CD8-positive, alpha-beta memory T cell (primary cell): ENCODE measurements around the gene PNLIPRP2. TPM values are rescaled to one million over a fixed set of nuclear protein-coding genes. Genes with fewer than 3 reads are reported as not detected.

ENCODE experiments used
- CTCF ChIA-PET: fragments of 350-600 bp; sonication (Branson Sonifier 250); formaldehyde crosslinking; loops from one replicate; lab custom pipeline; 2021; ENCODE audit warnings: antibody characterized with exemption; lab: Charles Lee
- POLR2A ChIA-PET: fragments of 350-600 bp; sonication (Branson Sonifier 250); formaldehyde crosslinking; loops from one replicate; lab custom pipeline; 2021; ENCODE audit warnings: antibody characterized with exemption; lab: Charles Lee
- DNase-seq, 5 donors: peaks; one replicate each; pipeline versions ENCODE4 v3.0.0 to v3.0.0-alpha.2; 2020 to 2022; ENCODE audit warnings: mixed read lengths in 1 of 5
- H3K27ac ChIP-seq: one replicate; pipeline ENCODE4 v1.7.0; 2013; ENCODE audit warnings: low read depth, mild to moderate bottlenecking, low read length, moderate library complexity
- H3K27me3 ChIP-seq: 2 replicates; pipeline ENCODE4 v1.7.0; 2013; ENCODE audit warnings: low read length, mild to moderate bottlenecking; ENCODE audit not compliant: insufficient read depth, poor library complexity, severe bottlenecking
- H3K36me3 ChIP-seq: 2 replicates; pipeline ENCODE4 v1.7.0; 2013; ENCODE audit warnings: mild to moderate bottlenecking, low read length, moderate library complexity; ENCODE audit not compliant: insufficient read depth
- H3K4me1 ChIP-seq: 2 replicates; pipeline ENCODE4 v1.7.0; 2013; ENCODE audit warnings: mild to moderate bottlenecking, low read length, moderate library complexity; ENCODE audit not compliant: insufficient read depth
- H3K4me3 ChIP-seq: 2 replicates; pipeline ENCODE4 v1.7.0; 2013; ENCODE audit warnings: mild to moderate bottlenecking, low read length
- H3K9me3 ChIP-seq: 2 replicates; pipeline ENCODE4 v1.7.0; 2013; ENCODE audit warnings: mild to moderate bottlenecking, low read length
- H3K27ac Mint-ChIP-seq, 8 donors: one replicate each; pipeline ENCODE4 v1.8.0; 2020 to 2021; ENCODE audit warnings: mixed read lengths in 8 of 8, mild to moderate bottlenecking in 6 of 8, inconsistent platforms in 3 of 8, moderate library complexity in 3 of 8
- H3K27me3 Mint-ChIP-seq, 2 donors: one replicate each; pipeline ENCODE4 v1.8.0; 2020 to 2021; ENCODE audit warnings: mixed read lengths in 2 of 2, mild to moderate bottlenecking in 1 of 2, moderate library complexity in 1 of 2
- H3K36me3 Mint-ChIP-seq, 3 donors: one replicate each; pipeline ENCODE4 v1.8.0; 2020 to 2021; ENCODE audit warnings: mixed read lengths in 3 of 3, inconsistent platforms in 1 of 3, mild to moderate bottlenecking in 1 of 3
- H3K4me1 Mint-ChIP-seq, 3 donors: one replicate each; pipeline ENCODE4 v1.8.0; 2020 to 2021; ENCODE audit warnings: mixed read lengths in 3 of 3, inconsistent platforms in 1 of 3, mild to moderate bottlenecking in 1 of 3
- H3K4me3 Mint-ChIP-seq, 7 donors: one replicate each; pipeline ENCODE4 v1.8.0; 2020 to 2021; ENCODE audit warnings: mixed read lengths in 7 of 7, mild to moderate bottlenecking in 6 of 7, moderate library complexity in 4 of 7, inconsistent platforms in 2 of 7
- H3K9me3 Mint-ChIP-seq, 5 donors: one replicate each; pipeline ENCODE4 v1.8.0; 2020 to 2022; ENCODE audit warnings: mixed read lengths in 5 of 5, mild to moderate bottlenecking in 3 of 5, moderate library complexity in 2 of 5, inconsistent platforms in 1 of 5
- polyA plus RNA-seq: library from polyadenylated mRNA; unstranded; fragments of 300-500 nt; fragmentation: Illumina TruSeq; gene quantifications from one replicate; pipeline ENCODE4 v1.2.3, GENCODE V29; 2021
- total RNA-seq, 2 experiments: library from RNA; stranded (reverse); gene quantifications; one replicate each; pipeline ENCODE4 v1.2.3, GENCODE V29; 2021

Gene PNLIPRP2
- total and polyA plus RNA-seq, 3 experiments from 2014 or later, result not detected

DNA sequence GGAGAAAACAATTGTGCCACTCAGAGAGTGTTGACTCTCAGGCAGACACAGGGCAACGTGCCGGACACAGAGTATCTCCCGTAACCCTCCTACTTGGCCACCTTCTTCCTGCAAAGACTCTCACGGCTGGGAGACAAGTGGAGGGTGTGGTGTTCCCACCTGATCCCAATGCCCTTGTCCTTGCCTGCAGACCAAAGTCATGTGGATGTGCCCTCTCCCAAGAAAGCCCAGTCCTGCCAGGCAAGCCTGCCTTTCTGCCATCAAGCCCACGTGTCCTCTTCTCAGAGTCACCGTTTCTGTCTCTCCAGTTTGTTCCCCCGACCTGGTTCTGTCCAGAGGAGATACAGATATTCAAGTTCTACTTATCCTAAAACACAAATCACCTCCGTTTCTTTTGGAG, 723 bp downstream of the PNLIPRP2 start:
- peaks cover 4 to 12% of the 10 kb centered on the region in 2 donors for H3K27me3 Mint-ChIP-seq
- no peaks in the 10 kb centered on the region for H3K36me3 ChIP-seq
- no peak overlapping the region for H3K27ac Mint-ChIP-seq
- CTCF ChIA-PET, result no interaction called here
- no peaks in the 10 kb centered on the region for H3K4me1 Mint-ChIP-seq
- no peaks in the 10 kb centered on the region for H3K9me3 ChIP-seq
- POLR2A ChIA-PET, result no interaction called here
- no peaks in the 10 kb centered on the region for H3K4me1 ChIP-seq
- H3K9me3 Mint-ChIP-seq, result peaks cover 0 to 4% (median 0%) of the 10 kb centered on the region in 5 donors
- no peak overlapping the region for H3K4me3 Mint-ChIP-seq
- H3K27me3 ChIP-seq, result no peaks in the 10 kb centered on the region
- no peak overlapping the region for H3K4me3 ChIP-seq
- no peak overlapping the region for H3K27ac ChIP-seq
- DNase-seq, result no peak
- no peaks in the 10 kb centered on the region for H3K36me3 Mint-ChIP-seq

DNA sequence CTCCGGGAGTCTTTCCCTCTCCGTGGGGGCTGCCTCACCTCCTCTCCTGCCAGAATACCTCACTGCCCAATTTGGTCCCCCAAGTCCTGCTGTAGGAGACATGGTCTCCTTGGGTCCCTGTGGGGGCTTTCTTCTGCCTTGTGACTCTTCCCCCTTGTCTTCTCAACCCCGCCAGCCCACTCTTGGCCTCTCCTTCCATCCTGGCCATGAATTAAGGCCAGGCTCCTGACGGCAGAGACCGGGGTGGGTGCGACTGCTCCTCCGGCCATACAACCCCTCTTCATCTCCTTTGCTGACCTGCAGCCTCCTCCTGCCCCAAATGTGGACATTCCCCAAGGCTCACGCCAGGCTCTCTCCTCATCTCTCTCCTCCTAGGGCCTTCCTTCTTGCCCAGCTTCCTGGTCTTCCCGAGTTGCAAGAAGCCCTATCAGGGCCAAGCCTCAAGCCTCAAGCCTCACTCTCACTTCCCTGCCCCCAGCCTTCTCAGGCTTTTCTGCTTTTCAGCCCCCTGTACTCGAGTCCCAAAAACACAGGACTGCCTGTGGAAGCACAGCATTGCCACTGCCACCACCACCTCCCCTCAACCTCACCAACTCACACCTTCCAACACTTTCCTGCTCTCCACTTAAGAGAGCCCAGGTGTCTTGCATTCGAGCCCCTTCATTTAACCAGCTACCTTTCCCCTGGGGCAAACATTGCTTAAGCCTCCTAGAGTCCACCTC, 1.3 kb downstream of the PNLIPRP2 start:
- Histone ChIP-seq H3K4me1 (no peaks in the 10 kb centered on the region), H3K36me3 (no peaks in the 10 kb centered on the region), H3K27ac (no peak overlapping the region), H3K9me3 (no peaks in the 10 kb centered on the region), H3K27me3 (no peaks in the 10 kb centered on the region), H3K4me3 (no peak overlapping the region)
- DNase-seq, result no peak
- H3K27me3 Mint-ChIP-seq, result peaks cover 4 to 16% of the 10 kb centered on the region in 2 donors
- no peak overlapping the region for H3K4me3 Mint-ChIP-seq
- H3K9me3 Mint-ChIP-seq, result peaks cover 0 to 4% (median 0%) of the 10 kb centered on the region in 5 donors
- no peaks in the 10 kb centered on the region for H3K36me3 Mint-ChIP-seq
- H3K4me1 Mint-ChIP-seq, result no peaks in the 10 kb centered on the region
- ChIA-PET CTCF (no interaction called here), POLR2A (no interaction called here)
- no peak overlapping the region for H3K27ac Mint-ChIP-seq

DNA sequence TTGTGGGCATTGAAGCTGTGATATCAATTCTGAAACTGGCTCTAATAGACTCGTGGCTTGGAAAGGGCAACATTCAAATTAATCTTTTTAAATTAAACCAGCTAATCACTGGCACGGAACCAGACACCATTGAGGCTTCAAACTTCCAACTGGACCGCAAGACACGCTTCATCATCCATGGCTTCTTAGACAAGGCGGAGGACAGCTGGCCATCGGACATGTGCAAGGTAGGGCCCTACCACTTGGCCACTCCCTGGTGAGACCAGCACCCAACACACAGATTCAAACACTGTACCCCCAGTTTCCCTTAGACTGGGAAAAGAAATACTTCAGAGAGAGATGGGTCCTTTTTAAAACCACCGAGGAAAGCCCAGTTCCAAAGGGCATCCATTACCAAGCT, 5.1 kb downstream of the PNLIPRP2 start:
- H3K4me3 Mint-ChIP-seq, result no peak overlapping the region
- peaks cover 0 to 2% (median 0%) of the 10 kb centered on the region in 5 donors for H3K9me3 Mint-ChIP-seq
- Histone ChIP-seq H3K27me3 (no peaks in the 10 kb centered on the region), H3K9me3 (no peaks in the 10 kb centered on the region), H3K4me1 (no peaks in the 10 kb centered on the region), H3K27ac (no peak overlapping the region), H3K4me3 (no peak overlapping the region), H3K36me3 (no peaks in the 10 kb centered on the region)
- POLR2A ChIA-PET, result no interaction called here
- H3K4me1 Mint-ChIP-seq, result no peaks in the 10 kb centered on the region
- peaks cover 4 to 16% of the 10 kb centered on the region in 2 donors for H3K27me3 Mint-ChIP-seq
- H3K36me3 Mint-ChIP-seq, result no peaks in the 10 kb centered on the region
- no peak overlapping the region for H3K27ac Mint-ChIP-seq
- no peak for DNase-seq
- CTCF ChIA-PET, result no interaction called here

DNA sequence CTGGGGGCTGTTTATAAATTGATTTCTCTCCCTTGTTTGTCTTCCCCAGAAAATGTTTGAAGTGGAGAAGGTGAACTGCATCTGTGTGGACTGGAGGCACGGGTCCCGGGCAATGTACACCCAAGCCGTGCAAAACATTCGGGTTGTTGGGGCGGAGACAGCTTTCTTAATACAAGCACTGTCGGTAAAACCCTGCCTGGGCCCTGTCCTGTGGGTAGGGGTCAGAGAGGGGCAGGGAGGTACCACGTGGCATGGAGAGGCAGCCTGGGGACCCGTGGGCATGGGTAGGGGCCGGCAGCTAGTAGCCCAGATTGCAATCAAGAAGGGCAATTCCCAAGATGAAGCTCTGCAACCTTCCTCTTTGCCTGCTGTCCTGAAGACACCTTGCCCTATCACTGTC, 6.1 kb downstream of the PNLIPRP2 start:
- H3K36me3 ChIP-seq, result no peaks in the 10 kb centered on the region
- no peak overlapping the region for H3K4me3 ChIP-seq
- H3K9me3 Mint-ChIP-seq, result peaks cover 0 to 2% (median 0%) of the 10 kb centered on the region in 5 donors
- no peak overlapping the region for H3K27ac ChIP-seq
- no peaks in the 10 kb centered on the region for H3K36me3 Mint-ChIP-seq
- no peaks in the 10 kb centered on the region for H3K9me3 ChIP-seq
- H3K4me1 Mint-ChIP-seq, result no peaks in the 10 kb centered on the region
- CTCF ChIA-PET, result no interaction called here
- peaks cover 3 to 16% of the 10 kb centered on the region in 2 donors for H3K27me3 Mint-ChIP-seq
- DNase-seq, result no peak
- no peak overlapping the region for H3K4me3 Mint-ChIP-seq
- H3K4me1 ChIP-seq, result no peaks in the 10 kb centered on the region
- POLR2A ChIA-PET, result no interaction called here
- H3K27me3 ChIP-seq, result no peaks in the 10 kb centered on the region
- H3K27ac Mint-ChIP-seq, result no peak overlapping the region

DNA sequence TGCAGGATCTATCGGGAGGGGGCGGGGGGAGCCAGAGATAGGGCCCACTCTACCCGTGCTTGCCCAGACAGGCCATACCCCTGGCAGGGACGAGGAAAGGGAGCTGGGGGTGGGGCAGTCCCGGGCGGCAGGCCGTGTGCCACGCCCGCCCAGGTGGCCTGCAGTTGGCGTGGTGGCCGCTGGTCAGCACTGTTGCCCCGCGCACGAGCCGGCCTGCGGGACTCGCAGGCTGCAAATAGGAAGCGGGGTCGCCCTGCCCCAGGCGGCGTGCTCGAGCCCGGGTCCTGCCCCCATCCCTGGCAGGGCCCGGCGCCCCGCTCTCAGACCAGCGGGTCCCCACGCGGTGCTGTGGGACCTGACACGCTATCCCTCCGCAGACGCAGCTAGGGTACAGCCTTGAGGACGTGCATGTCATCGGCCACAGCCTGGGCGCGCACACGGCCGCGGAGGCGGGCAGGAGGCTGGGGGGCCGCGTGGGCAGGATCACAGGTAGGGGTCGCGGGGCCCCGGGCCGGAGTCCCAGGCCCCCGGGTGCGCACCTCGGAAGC, 6.7 kb downstream of the PNLIPRP2 start:
- H3K36me3 Mint-ChIP-seq, result no peaks in the 10 kb centered on the region
- Histone ChIP-seq H3K27ac (no peak overlapping the region), H3K4me3 (no peak overlapping the region), H3K27me3 (no peaks in the 10 kb centered on the region), H3K9me3 (no peaks in the 10 kb centered on the region), H3K4me1 (no peaks in the 10 kb centered on the region), H3K36me3 (no peaks in the 10 kb centered on the region)
- no peaks in the 10 kb centered on the region for H3K4me1 Mint-ChIP-seq
- no peak overlapping the region for H3K27ac Mint-ChIP-seq
- H3K27me3 Mint-ChIP-seq, result peaks cover 1 to 14% of the 10 kb centered on the region in 2 donors
- no peak for DNase-seq
- H3K9me3 Mint-ChIP-seq, result peaks cover 0 to under 1% (median 0%) of the 10 kb centered on the region in 5 donors
- ChIA-PET POLR2A (no interaction called here), CTCF (no interaction called here)
- no peak overlapping the region for H3K4me3 Mint-ChIP-seq

DNA sequence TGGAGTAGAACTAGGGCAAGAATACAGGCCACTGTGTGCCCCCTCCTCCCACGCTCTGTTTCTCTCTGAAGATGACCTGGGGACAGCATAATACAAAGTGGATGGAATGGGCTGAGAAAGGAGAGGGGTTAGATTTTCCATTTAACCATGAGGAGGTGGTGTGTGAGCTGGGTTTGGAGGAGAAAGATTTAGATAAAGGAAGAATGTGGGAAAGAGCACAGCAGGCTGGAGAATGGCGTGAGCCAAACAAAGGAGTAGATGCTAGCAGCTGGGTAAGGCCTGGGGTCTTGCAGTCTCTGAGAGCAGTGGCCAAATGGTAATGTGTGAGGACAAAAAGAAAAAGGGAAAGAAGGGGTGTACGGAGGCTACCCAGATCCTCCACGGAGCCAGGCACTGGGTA, 8.6 kb downstream of the PNLIPRP2 start:
- CTCF ChIA-PET, result no interaction called here
- Mint-ChIP-seq H3K27ac (no peak overlapping the region), H3K36me3 (no peaks in the 10 kb centered on the region), H3K9me3 (no peaks in the 10 kb centered on the region), H3K4me1 (no peaks in the 10 kb centered on the region), H3K27me3 (peaks cover 1 to 12% of the 10 kb centered on the region in 2 donors), H3K4me3 (no peak overlapping the region)
- Histone ChIP-seq H3K4me3 (no peak overlapping the region), H3K36me3 (no peaks in the 10 kb centered on the region), H3K4me1 (no peaks in the 10 kb centered on the region), H3K27me3 (no peaks in the 10 kb centered on the region), H3K9me3 (no peaks in the 10 kb centered on the region), H3K27ac (no peak overlapping the region)
- POLR2A ChIA-PET, result no interaction called here
- DNase-seq, result no peak

DNA sequence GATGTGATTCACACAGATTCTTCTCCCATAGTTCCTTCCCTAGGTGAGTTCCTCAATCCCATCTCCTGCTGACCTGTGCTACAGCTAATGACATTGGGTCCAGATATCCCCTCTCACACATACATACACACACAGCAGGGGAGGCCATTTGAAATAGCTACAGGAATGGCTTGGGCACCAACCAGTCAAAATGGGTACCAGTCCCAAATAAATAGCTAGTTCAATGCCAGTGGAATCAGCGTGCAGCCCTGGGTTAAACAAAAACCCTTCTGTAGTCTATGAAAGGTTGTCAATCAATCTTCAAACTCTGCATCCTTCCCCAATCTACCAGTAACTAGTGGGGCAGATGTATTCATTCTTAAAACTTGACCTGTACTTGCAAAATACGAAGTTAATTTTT, 9.3 kb downstream of the PNLIPRP2 start:
- Histone ChIP-seq H3K36me3 (no peaks in the 10 kb centered on the region), H3K27ac (no peak overlapping the region), H3K27me3 (no peaks in the 10 kb centered on the region), H3K4me1 (no peaks in the 10 kb centered on the region), H3K9me3 (no peaks in the 10 kb centered on the region), H3K4me3 (no peak overlapping the region)
- H3K4me3 Mint-ChIP-seq, result no peak overlapping the region
- POLR2A ChIA-PET, result no interaction called here
- CTCF ChIA-PET, result no interaction called here
- no peak overlapping the region for H3K27ac Mint-ChIP-seq
- H3K27me3 Mint-ChIP-seq, result peaks cover 1 to 12% of the 10 kb centered on the region in 2 donors
- no peaks in the 10 kb centered on the region for H3K9me3 Mint-ChIP-seq
- no peaks in the 10 kb centered on the region for H3K4me1 Mint-ChIP-seq
- no peak for DNase-seq
- no peaks in the 10 kb centered on the region for H3K36me3 Mint-ChIP-seq

DNA sequence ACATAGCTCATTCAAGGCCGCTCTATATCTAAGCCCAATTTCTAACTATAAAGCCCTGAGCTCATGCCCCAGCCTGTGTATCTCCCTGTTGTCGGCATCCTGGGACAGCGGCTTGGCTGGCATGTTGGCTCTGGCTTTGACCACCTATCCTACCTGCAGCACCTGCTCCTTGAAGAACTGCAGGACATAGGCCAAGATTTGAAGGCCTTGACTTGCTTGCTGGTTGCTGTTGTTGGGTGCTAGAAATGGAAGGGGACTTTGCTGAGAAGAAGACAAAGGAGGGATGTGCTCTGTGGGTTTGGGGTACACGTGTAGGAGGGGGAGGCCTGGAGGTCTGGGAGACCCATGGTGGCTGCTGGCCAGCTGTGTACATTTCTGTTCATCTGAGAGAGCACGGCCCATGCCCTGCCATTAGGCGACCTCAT, 11.1 kb downstream of the PNLIPRP2 start:
- Histone ChIP-seq H3K36me3 (no peaks in the 10 kb centered on the region), H3K4me3 (no peak overlapping the region), H3K27ac (no peak overlapping the region), H3K4me1 (no peaks in the 10 kb centered on the region), H3K9me3 (no peaks in the 10 kb centered on the region), H3K27me3 (no peaks in the 10 kb centered on the region)
- Mint-ChIP-seq H3K36me3 (no peaks in the 10 kb centered on the region), H3K4me1 (no peaks in the 10 kb centered on the region), H3K27ac (no peak overlapping the region), H3K27me3 (peaks cover 0 to 1% of the 10 kb centered on the region in 2 donors), H3K9me3 (peaks cover 0 to 2% (median 0%) of the 10 kb centered on the region in 5 donors), H3K4me3 (no peak overlapping the region)
- no peak for DNase-seq
- ChIA-PET CTCF (no interaction called here), POLR2A (no interaction called here)
